ENCODE results near the gene PXDN.

PXDN gene

GRCh38 chr2:1660656-1661640, 83.4 kb downstream of the PXDN start:
- DNase-seq = no peak

GRCh38 chr2:1659951-1660565, 84.3 kb downstream of the PXDN start:
- no peak for DNase-seq

- no peak for DNase-seq
Observed at GRCh38 chr2:1658394-1659151, 85.7 kb downstream of the PXDN start.

- no peak for DNase-seq
Observed at GRCh38 chr2:1656961-1657841, 87.1 kb downstream of the PXDN start.

- DNase-seq = no peak
Observed at GRCh38 chr2:1656326-1656960, 87.9 kb downstream of the PXDN start.

- DNase-seq = no peak
Observed at GRCh38 chr2:1655461-1655860, 88.9 kb downstream of the PXDN start.

GRCh38 chr2:1654696-1655374, 89.5 kb downstream of the PXDN start:
- no peak for DNase-seq

GRCh38 chr2:1653956-1654695, 90.2 kb downstream of the PXDN start:
- no peak for DNase-seq

- DNase-seq = no peak
Observed at GRCh38 chr2:1652034-1652790, 92.1 kb downstream of the PXDN start.

- DNase-seq = no peak
Observed at GRCh38 chr2:1651121-1652033, 92.9 kb downstream of the PXDN start.

- DNase-seq = no peak
Observed at GRCh38 chr2:1650085-1650872, 94.0 kb downstream of the PXDN start.

- no peak for DNase-seq
Observed at GRCh38 chr2:1649103-1650084, 94.9 kb downstream of the PXDN start.

- DNase-seq = no peak
Observed at GRCh38 chr2:1648241-1649102, 95.8 kb downstream of the PXDN start.

GRCh38 chr2:1647417-1648240, 96.7 kb downstream of the PXDN start:
- DNase-seq = no peak
